GM12891 (cell line): ENCODE data around the gene SIM2.
"Not testable (repeated sequence)": the region's sequence is repeated elsewhere in the genome, so short reads cannot be mapped to it uniquely, and the experiment has no call there.

Source experiments
- DNase-seq: peaks from one replicate; pipeline ENCODE4 v3.0.0; 2011; ENCODE audit warnings: low spot score; ENCODE audit not compliant: insufficient read length
- FAIRE-seq: peaks from 2 replicates; lab custom pipeline; 2011; peaks lifted over from hg19 to GRCh38; lab: Jason Lieb, UNC
- PAX5 ChIP-seq: IDR thresholded peaks from 2 replicates; pipeline ENCODE4 v1.6.1; 2011; ENCODE audit warnings: low read length, moderate library complexity, mild to moderate bottlenecking; ENCODE audit not compliant: insufficient read depth, severe bottlenecking
- POLR2A ChIP-seq: IDR thresholded peaks from 2 replicates; pipeline ENCODE4 v1.6.1; 2011; ENCODE audit warnings: low read depth, low read length, control low read depth
- POLR2AphosphoS5 ChIP-seq: IDR thresholded peaks from 2 replicates; pipeline ENCODE4 v1.6.1; 2011; ENCODE audit warnings: low read depth, low read length, control low read depth
- POU2F2 ChIP-seq: IDR thresholded peaks from 2 replicates; pipeline ENCODE4 v1.6.1; 2011; ENCODE audit warnings: low read depth, mild to moderate bottlenecking, control low read depth, low read length, moderate library complexity
- SPI1 ChIP-seq: IDR thresholded peaks from 2 replicates; pipeline ENCODE4 v1.6.1; 2011; ENCODE audit warnings: low read depth, low read length, control low read depth
- TAF1 ChIP-seq: IDR thresholded peaks from 2 replicates; pipeline ENCODE4 v1.6.1; 2011; ENCODE audit warnings: low read depth, low read length, control low read depth

The SIM2 gene

GRCh38 chr21:36665806-36666205, 33.1 kb upstream of the SIM2 start:
- FAIRE-seq (no peak), DNase-seq (no peak)
- TF ChIP-seq POU2F2 (no peak), SPI1 (no peak), POLR2A (no peak), POLR2AphosphoS5 (no peak), TAF1 (no peak), PAX5 (no peak)

- TF ChIP-seq SPI1 = no peak
- no peak for TF ChIP-seq POLR2AphosphoS5
- TF ChIP-seq POLR2A = no peak
- no peak for TF ChIP-seq TAF1
- no peak for TF ChIP-seq PAX5
- TF ChIP-seq POU2F2 = no peak
- DNase-seq (no peak), FAIRE-seq (no peak)
These were observed 30.2 kb upstream of the SIM2 start for GRCh38 chr21:36668713-36669112.

DNA sequence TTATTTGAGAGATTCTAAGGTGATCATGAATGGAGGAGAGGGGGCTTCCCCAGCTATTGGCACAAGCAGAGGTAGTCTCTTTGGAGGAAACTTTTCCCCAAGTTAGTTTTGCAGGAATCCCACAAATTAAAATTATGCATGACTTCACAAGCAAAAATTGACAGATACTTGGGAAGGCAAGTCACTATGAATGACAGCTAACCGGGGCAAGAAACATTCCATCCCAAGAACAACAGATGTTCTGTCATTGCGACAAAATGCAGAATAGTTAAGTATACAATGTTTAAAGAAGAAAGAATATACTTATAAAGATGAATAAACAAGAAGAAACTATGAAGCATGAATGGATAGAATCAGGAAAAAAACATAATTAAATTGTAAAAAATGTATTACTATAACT, 27.1 kb upstream of the SIM2 start:
- FAIRE-seq (no peak), DNase-seq (no peak)
- TF ChIP-seq POU2F2 (no peak), POLR2A (no peak), POLR2AphosphoS5 (no peak), TAF1 (no peak), SPI1 (no peak), PAX5 (no peak)

DNA sequence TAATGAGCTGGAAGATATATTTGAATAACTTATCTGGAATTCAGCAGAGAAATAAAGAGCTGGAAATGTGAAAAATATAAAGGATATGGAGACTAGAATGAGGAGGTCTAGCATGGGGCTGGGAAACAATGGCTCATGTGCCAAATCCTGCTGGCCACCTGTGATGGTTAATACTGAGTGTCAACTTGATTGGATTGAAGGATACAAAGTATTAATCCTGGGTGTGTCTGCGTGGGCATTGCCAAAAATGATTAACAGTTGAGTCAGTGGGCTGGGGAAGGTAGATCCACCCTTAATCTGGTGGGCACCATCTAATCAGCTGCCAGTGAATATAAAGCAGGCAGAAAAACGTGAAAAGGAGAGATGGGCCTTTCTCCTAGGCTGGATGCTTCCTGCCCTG, 26.6 kb upstream of the SIM2 start:
- FAIRE-seq, DNase-seq: not testable (repeated sequence)

- no peak for FAIRE-seq
- no peak for DNase-seq
These were observed 26.2 kb upstream of the SIM2 start for GRCh38 chr21:36672737-36673136.

DNA sequence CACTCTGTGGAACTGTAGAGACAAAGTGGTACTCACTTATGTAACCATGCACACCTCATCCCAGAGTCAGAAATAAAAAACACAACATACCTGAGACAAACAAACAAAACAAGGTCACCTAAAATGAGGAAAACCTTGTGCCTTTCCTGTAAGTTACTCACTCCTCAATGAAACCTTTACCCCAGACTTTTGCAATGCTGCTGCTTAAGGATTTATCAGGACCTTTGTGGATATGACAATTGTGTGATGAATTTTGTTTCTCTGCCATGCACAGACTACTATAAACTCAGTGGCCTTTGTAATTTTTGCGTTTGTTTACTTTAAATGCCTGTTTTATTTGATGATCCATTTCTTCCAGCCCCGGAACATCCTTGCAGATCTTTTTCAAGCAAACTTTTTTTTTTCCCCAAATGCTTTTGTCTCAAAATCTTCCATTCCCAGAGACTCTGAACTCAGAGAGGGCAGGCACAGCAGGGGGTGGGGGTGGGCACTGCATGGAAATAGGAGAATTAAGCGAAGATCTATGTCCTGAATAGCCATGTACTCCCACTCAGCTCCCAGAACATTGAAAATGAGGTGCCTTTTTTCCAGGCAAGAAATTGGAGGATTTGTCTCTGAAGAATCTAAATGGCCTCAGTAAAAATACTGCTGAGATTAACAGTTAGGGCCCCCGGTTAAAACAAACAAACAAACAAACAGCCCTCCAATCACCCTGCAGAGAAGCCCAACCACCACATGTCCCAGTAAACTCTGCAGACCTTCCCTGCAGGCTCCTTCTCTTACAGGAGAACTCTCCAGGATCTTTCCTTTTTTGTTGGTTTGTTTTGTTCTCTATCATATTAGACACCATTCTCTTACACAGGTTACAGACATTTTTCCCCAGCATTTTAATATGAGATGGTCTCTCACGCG, 22.6 kb upstream of the SIM2 start:
- TF ChIP-seq POLR2AphosphoS5 = no peak
- no peak for TF ChIP-seq PAX5
- TF ChIP-seq TAF1 = no peak
- FAIRE-seq (no peak), DNase-seq (no peak)

More at GRCh38 chr21:36672737-36673136, 26.2 kb upstream of the SIM2 start:
- TF ChIP-seq SPI1 = no peak
- TF ChIP-seq PAX5 = no peak
- TF ChIP-seq POLR2A = no peak
- no peak for TF ChIP-seq POLR2AphosphoS5
- TF ChIP-seq POU2F2 = no peak
- TF ChIP-seq TAF1 = no peak

DNA sequence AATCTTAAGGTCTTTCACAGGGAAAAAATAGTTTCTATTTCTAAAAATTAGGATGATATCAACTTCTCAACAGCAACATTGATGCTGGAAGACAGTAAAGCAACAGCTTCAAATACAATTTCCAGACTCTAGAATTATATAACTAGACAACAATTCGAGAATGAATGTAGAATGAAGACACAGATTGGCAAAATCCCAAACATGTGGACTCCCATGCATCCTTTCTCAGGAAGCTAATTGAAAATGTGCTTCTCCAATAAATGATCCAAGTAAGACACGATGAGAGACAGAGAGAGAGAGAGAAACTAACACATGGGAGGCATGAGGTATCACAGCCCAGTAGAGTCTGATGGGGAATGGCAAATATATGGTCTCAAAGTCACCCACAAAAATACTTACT, 21.5 kb upstream of the SIM2 start:
- no peak for DNase-seq
- no peak for FAIRE-seq
- TF ChIP-seq POLR2AphosphoS5 (no peak), TAF1 (no peak), PAX5 (no peak), SPI1 (no peak), POLR2A (no peak), POU2F2 (no peak)

GRCh38 chr21:36678538-36678937, 20.4 kb upstream of the SIM2 start:
- FAIRE-seq (no peak), DNase-seq (no peak)
- TF ChIP-seq POLR2A (no peak), SPI1 (no peak), POU2F2 (no peak), TAF1 (no peak), POLR2AphosphoS5 (no peak), PAX5 (no peak)

GRCh38 chr21:36681117-36681631, 17.7 kb upstream of the SIM2 start:
- FAIRE-seq (no peak), DNase-seq (no peak)
- no peak for TF ChIP-seq TAF1
- TF ChIP-seq POLR2A = no peak
- no peak for TF ChIP-seq PAX5
- TF ChIP-seq POU2F2 = no peak
- no peak for TF ChIP-seq POLR2AphosphoS5
- TF ChIP-seq SPI1 = no peak

GRCh38 chr21:36684957-36685714, 13.8 kb upstream of the SIM2 start:
- FAIRE-seq = no peak
- TF ChIP-seq TAF1 = no peak
- TF ChIP-seq SPI1 = no peak
- no peak for TF ChIP-seq POU2F2
- TF ChIP-seq POLR2A = no peak
- no peak for TF ChIP-seq POLR2AphosphoS5
- TF ChIP-seq PAX5 = no peak
- no peak for DNase-seq
